NOMO-1 treated with dmso at 0.1 percent for 144 hours (cell line): Measurements from ENCODE around the gene UCK2.

Experiments
- DNase-seq: peaks from one replicate; lab custom pipeline; 2025; ENCODE audit not compliant: unreplicated experiment; lab: John Stamatoyannopoulos, UW

The UCK2 gene

DNA sequence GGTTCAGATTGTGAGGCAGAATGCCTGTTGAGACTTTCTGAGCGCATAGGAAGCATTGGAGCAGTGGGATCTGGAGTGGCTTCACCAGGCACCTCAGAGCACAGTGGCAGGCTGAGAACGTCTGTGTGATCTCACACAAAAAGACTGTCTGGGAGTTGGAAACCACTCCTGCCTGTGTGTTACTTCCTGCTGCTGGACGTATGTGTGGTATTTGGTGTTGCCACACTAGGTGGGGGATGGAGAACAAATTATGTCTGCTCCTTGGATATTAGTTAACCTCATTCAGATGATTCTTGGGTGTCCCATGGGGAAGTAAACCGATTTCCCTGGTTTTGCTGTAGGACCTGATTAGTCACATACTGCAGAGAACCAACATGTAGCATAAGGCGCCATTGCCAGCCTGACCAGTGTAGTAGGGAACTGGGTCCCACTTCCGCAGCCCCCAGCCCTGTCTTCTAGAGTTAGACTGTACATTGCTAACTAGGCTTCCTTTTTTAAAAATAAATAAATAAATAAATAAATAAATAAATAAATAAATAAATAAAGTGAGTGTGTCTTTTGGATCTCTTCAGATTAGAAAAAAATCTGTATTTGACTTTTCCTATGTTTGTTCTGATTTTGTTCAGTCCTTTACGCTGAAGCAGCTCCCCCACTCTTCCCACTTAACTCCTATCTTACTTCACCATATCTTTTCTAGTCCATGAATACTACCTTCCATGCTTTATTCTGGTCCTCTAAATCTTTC is 26.9 kb downstream of the UCK2 start:
- peak; percentile 67 for DNase-seq

- peak; percentile 40 for DNase-seq
These were observed 27.8 kb downstream of the UCK2 start for GRCh38 chr1:165855010-165855838.

DNA sequence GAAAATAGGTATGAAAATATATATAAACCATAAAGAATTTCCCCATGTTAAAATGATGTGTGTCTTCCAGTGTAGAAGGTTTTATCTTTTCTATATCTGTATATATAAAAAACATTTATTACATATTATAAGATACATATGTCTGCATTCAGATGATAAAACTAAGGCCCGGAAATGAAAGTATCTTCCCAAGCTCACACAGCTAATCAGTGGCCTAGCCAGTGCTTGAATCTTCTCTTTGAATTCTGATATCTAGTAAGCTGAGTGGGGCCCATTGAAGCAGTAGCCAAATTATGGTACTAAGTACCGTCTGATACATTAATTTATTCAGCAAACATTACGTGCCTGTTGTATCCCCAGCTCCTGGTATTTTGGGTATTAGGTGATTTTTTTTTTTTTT is 28.6 kb downstream of the UCK2 start:
- no peak for DNase-seq

DNA sequence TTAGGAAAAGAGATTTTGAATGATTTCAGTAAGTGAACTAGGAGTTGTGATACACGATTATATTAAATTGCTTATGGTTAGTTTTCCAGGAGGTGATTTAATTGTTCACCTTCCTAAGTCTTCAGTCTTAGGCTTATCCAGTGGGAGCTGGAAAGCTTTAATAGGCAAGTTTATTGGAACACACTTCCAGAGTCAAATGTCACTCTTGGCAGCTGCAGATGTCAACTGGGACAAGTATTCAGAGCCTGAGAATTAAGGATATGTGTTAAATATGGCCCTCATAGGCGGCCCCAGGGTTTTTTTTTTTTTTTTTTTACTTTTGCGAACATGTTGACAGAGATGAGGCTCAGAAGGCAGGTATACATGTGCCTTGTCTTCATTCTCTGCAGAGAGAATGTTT is 29.2 kb downstream of the UCK2 start:
- DNase-seq, result no peak

- DNase-seq, result peak; percentile 56
These were observed 29.8 kb downstream of the UCK2 start for GRCh38 chr1:165857046-165857801.

- DNase-seq, result no peak
These were observed 31.0 kb downstream of the UCK2 start for GRCh38 chr1:165858364-165858823.

DNA sequence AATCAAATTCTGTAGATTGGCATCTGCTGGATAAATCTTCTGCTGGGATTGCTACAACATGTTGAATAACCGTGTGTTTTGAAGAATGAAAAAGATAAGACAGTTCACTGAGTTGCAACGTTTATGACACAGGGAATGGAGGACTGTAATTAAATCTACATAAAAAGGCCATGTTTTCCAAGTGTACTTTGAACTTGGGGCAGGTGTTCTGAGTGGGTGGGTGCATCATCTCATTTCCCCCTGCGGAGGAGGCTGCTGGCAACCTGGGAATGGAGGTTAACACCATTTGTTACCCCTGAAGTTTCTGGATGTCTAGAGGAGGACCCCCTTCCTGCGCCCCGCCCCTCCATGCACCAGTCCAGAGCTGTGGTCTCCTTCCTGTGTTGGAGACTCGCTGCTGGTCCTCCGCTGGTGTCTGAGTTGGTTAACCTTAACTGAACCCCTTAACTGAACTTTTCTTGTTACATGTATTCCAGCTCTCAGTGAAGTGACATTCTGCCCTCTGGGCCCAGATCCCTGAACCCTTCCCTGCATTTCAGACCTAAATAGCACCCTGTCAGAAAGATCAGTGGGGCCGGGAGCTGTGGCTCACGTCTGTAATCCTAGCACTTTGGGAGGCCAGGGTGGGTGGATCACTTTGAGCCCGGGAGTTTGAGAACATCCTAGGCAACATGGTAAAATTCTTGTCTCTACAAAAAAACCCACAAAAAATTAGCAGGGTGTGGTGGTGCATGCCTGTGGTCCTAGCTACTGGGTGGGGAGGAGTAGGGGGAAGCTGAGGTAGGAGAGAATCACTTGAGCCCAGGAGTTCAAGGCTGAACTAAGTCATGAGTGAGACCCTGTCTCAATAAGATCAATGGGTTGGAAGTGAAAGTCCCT is 31.8 kb downstream of the UCK2 start:
- no peak for DNase-seq

- no peak for DNase-seq
These were observed 32.7 kb downstream of the UCK2 start for GRCh38 chr1:165860065-165860464.

DNA sequence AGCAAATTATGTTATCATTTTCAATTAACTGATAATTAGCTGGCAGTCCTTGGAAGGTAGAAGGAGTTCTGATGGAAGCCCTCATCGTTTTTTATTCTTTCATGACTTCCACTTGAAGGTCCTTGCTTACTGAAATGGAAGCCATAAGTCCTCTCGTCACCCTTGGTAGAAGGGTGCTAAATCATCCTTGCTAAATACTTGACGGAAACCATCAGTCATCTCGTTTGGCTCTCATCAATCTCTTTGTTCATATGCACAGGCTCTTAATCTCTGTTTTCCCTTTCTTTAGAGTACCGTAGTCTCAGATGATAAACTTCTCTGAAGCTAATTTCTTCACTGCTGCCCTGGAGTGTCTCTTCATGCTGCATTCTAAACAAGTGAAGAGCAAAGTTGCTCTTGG is 34.5 kb downstream of the UCK2 start:
- DNase-seq, result no peak

DNA sequence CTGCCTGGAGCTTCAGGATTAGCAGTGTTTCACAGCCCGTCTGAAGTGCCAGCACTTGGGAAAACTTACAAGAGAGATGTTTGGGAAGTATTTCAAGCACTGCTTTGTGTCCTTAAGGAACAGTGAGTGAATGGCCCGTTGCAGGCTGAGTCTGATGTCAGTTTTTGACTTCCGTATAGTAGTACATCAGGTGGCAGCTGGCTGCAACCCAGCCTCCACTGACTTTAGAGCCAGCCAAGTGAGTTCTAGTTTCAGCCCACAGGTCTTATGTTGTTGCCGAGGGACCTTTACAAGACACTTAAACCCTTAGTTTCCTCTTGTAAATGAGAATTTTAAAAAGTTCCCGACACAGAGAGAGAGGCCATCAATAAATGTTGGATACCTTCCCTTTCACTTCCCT is 35.0 kb downstream of the UCK2 start:
- DNase-seq, result no peak

DNA sequence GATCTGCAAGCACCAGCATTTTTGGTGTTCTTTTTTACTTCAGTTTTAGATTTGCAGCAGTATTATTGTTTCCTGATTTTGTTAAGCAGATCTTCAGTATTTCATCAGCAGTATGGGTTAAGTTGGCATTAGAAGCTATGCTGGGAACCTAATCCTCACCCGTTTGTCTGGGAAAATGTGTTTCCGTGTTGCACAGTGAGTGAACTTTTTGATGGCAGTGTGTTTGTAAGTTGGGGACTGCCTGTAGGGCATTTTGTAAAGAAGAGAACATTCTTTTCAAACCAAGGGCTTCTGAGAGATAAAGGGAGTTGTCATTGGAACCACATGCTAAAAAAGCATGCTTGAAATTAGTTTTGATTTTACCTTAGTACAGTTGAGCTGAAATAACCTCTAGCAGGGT is 35.9 kb downstream of the UCK2 start:
- no peak for DNase-seq

DNA sequence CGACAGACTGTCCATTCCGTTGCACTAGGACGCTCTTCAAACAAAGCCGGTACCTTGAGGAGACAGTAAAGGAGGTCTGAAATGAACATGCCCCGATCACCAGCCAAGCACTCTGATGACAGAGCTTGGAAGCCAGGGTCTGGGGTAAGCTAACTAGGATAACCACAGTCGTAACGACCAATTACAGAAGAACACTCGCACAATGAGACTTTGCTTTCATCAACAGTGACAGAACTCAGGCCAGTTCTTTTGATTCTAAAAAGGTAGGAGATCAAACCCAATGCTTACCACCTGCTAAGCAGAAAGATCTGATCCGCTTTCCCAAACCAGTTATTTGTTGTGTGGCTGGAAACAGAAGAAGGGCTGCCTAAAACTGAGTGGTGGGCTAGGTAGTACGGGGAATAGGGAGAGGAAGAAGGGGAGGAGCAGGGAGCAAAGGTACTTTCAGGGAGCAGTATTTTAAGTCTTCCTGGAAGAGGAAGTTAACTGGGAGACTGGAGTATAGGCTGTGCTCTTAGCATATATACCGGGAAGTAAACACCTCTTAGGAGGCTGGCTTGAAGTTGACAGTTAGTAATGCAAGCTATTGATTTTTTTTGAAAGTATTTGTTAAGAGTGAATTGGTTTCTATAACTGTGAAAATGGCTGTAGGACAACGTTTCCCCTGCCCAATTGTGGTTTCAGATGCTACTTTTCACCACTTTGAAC is 38.4 kb downstream of the UCK2 start:
- no peak for DNase-seq

GRCh38 chr1:165869343-165869742 is 41.9 kb downstream of the UCK2 start:
- DNase-seq, result no peak

DNA sequence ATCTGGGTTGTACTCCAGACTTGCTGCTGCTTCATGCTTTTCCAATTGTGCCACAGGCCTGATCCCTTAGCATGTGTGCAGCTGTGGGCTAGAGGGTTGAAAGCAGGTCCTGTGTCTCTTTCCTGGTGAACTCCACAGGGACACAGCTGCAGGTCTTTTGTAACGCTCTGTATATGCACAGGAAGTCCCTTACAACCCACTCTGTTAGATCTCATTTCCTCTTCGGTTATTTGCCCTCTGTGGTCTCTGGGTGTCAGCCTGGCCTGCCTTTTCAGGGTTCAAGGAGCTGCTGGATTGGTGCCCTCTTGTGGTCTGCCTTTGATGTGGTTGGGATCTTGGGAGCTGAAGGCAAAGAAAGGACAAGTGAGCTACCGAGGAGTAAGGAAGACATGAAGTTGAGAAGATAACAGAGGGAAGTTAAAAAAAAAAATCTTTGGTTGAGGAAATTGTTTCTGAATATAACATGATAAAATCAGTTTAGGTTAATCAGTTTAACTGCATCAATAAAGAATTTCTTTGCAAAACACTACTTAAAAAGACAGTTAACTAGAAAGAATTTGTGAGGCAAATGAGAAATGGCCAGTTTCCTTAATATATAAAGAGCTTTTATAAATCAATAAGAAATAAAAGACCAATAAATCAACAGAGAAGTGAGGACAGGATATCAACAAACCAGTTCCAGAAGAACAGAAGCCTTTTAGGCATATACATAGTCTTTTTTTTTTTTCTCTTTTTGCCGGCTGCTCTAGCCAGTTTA is 44.1 kb downstream of the UCK2 start:
- peak; percentile 91 for DNase-seq

DNA sequence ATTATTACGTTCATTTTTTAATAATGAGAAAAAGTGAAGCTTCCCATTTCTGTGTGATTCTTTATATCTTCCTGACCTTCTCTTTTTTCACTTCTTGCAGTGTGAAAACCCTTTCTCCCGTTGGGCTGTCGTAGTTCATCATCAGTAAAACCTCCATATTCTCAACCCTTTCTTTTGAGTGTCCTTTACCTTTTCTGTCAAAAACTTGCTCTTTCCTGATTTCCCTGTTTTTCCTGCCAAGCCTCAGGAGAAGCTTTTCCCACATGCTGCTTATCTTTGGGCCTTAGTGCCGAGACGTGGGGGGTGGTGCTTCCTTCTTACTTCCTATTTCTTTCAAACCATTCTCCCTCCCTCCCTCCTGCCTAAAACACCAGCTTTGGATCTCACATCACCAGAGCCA is 46.1 kb downstream of the UCK2 start:
- no peak for DNase-seq

DNA sequence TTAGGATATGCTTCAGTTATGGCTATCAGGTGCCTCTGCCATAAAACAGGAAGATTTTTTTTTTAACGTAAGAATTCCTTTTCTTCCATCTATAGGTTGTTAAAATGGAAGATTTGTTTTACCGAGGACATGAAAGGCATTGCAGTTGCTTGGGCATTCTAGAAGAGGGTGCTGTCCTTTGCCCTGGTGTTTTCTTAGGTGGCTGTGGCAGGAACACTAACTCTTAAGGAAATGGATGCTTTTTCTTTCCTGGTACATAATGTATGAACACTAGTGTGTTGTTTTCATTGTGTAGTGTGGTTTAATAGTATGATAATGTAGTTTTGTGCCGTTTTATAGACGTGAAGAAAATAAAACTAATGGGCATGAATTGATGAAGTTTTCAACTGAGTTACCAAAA is 47.2 kb downstream of the UCK2 start:
- DNase-seq, result no peak

DNA sequence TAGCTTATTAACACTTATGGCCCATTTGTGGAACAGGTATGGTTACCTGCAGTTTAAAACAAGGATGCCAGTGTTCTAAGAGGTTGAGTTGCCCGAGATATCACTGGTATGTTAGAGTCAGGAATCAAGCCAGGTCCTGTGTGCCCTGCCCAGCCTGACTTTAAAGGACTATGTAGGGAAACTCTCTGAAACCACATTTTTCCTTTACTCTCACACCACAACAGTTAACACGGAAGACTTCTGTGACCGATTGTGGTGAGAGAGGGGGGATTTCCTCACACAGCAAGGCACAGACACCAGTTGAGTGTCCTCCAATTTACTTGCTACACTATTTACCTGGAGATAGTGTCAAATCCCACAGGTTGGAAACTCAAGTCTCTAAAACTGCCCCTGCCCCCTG is 47.8 kb downstream of the UCK2 start:
- no peak for DNase-seq

GRCh38 chr1:165875604-165876003 is 48.2 kb downstream of the UCK2 start:
- no peak for DNase-seq

GRCh38 chr1:165876121-165876520 is 48.7 kb downstream of the UCK2 start:
- no peak for DNase-seq
